Left renal pelvis (tissue), 4 donors: ENCODE data around the gene ST3GAL4. TPM values are rescaled to one million over a fixed set of nuclear protein-coding genes. Genes with fewer than 3 reads are reported as not detected.

Experiments
- DNase-seq, 4 donors: peaks; one replicate each; pipeline ENCODE4 v3.0.0-alpha.2; 2013; ENCODE audit warnings: low read depth in 4 of 4, low spot score in 3 of 4
- polyA plus RNA-seq, 4 donors: library from polyadenylated mRNA; unstranded; fragments of 120-200 nt; gene quantifications; one replicate each; pipeline ENCODE4 v1.2.1, GENCODE V29; 2013; ENCODE audit not compliant: insufficient read length in 4 of 4

ST3GAL4 gene
- polyA plus RNA-seq, 4 donors, result 17.0 to 33.6 (median 19.9) TPM

- no peak for DNase-seq
Observed at GRCh38 chr11:126438272-126438671, 82.8 kb downstream of the ST3GAL4 start.

DNA sequence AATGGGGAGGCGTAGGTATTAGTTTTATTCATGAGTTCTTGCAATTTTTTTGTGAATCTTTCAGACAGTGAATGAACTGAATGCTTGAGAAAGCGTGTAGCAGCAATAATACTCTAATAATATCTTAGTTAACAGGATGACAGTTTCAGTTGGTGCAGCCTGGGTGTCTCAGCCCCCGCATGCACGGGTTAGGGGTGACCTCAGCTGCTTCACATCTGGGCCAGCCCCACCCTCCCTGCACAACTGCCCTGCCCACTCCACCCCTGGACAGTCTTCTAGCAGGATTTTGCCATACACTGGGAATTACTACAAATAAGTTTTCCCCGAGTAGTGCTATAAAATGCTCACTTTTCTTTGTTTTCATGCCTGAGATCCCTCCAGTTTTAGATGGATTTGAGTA lies 83.2 kb downstream of the ST3GAL4 start:
- no peak for DNase-seq

- no peak for DNase-seq
Observed at GRCh38 chr11:126440276-126440675, 84.8 kb downstream of the ST3GAL4 start.

DNA sequence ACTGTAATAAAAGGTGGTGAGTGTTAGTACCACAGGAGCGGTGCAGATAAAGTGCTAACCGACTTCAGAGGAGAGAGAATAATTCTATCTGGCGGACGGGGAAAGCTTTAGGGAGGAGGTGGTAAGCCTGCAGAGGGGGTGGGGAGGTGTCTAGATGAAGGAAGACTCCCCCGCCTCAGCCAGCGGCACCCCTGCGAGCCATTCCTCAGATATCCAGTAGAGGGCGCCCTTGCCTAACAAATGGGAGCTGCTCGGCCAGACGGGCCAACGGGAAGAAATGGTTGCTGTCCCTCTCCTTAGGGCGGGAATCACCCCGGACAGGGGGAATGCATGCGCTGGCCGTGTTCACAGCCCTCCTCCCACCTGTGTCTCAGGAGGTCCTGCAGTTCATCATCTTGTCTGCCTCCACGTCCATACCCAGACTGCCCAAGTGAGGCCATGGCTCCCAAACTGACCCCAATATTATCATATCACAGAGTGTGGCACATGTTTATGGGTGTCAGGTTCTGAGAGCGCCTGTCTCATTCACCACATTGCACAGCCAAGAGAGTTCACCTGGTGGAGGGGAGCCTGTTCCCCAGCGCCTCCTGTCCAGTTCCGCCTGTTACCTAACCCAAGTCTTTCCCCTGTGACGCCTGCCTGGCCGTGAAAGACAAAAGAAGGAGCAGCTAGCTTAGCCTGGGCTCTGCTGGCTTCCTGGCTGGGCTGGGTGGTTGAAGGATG lies 85.5 kb downstream of the ST3GAL4 start:
- peak; percentile 69 to 82 (median 80) for DNase-seq

GRCh38 chr11:126443120-126443519 lies 87.6 kb downstream of the ST3GAL4 start:
- DNase-seq, result no peak

- DNase-seq, result no peak
Observed at GRCh38 chr11:126444072-126444471, 88.6 kb downstream of the ST3GAL4 start.

DNA sequence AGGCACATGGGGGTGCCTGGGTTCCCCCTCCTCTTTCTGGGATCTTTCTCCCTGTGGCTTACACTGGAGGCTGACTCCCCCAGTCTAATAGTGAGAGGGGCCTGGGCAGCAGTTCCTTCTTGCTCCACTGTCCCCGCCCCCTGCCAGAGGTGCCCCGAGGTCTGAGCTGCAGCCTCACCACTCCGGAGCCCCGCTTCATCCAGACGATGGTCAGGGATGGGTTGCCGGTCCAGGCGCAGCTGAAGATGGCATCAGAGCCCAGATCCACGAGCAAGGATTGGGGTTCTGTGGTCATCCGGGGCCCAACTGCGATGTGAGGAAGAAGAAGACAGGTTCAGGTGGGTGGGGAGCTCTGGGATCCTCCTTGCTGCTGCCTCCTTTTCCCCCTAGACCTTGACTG lies 91.1 kb downstream of the ST3GAL4 start:
- DNase-seq, result no peak

DNA sequence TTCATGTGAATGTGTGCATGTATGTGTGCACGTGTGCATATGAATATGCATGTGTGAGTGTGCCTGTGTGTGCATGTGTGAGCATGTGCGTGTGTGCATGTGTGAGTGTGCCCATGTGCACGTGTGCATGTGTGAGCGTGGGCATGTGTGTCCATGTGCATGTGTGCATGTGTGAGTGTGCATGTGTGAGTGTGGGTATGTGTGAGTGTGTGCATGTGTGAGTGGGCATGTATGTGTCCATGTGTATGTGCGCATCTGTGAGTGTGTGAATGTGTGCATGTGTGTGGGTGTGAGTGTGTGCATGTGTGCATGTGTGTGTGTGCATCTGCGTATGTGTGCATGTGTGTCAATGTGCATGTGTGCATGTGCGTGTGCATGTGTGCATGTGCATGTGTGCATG lies 94.7 kb downstream of the ST3GAL4 start:
- no peak for DNase-seq

GRCh38 chr11:126450806-126451205 lies 95.3 kb downstream of the ST3GAL4 start:
- DNase-seq, result no peak

GRCh38 chr11:126451211-126451802 lies 95.8 kb downstream of the ST3GAL4 start:
- DNase-seq, result no peak

- no peak for DNase-seq
Observed at GRCh38 chr11:126452241-126453101, 97.0 kb downstream of the ST3GAL4 start.

GRCh38 chr11:126456089-126456488 lies 100.6 kb downstream of the ST3GAL4 start:
- DNase-seq, result no peak

DNA sequence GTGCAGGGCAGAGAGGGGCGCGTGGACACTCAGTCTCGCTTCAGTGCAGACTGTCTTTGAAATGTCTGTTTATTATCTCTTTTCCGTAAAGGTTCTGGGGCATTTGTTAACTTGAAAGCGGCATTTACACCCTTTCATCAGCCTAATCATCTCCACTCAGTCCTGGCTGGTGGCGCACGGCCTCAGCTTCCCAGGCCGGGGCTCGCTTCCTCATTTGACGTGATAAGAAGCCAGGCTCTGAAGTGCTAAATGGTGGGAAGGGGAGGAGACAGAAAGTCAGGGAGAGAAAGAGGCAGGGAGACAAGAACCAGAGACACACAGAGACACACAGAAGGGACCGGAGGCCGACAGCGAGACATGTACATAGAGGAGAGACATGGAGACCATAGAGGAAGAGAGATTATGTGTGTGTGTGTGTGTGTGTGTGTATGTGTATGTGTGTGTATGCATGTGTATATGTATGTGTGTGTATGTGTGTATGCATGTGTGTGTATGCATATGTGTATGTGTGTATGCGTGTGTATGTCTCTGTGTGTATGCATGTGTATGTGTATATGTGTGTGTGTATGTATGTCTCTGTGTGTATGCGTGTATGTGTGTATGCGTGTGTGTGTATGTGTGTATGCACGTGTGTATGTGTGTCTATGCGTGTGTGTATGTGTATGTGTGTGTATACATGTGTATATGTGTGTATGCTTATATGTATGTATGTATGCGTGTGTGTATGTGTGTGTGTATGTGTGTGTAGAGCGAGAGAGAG lies 101.5 kb downstream of the ST3GAL4 start:
- DNase-seq, result no peak

DNA sequence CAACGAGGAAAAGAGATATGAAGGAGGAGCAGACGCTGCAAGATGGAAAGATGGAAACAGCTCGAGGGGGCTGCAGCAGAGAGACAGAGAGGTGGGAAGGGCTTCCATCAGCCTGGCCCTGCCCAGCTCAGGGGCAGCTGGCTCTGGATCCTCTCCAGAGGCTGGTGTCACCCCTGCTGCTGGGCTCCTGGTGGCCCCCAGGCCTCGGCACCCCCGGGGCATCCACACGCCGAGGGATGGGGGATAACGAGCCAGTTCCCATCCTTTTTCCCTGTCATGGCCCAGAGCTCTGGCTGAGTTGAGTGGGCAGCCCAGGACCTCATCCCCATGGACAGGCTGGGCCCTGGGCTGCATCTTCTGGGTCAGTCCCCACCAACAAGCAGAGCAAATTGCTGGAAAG lies 102.3 kb downstream of the ST3GAL4 start:
- DNase-seq, result no peak

DNA sequence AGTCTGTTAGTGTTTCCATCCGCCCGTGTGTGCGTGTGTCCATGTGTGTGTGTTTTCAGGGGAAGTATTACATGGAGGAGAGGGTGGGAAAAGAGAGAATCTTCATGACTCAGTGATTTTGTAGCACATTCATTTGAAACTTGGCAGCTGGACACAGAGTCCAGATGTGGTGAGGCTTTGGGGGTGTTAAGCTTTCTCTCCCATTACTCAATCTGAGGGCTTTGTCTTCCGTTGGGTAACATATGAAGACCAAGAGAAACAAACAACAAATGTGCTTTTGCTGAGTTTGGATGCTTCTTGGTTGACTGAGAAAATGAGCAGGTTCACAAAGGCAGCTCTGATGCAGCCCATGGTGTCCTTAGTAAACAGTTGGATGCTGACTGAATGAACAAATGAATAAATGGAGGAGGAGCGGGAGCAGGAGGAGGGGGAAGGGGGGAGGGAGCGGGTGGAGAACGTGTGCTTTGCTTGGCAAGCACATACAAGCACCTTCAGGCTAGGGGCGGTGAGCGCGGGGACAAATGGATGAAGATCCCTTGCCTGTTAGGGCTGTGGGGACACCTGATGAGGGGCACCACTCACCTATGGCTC lies 104.3 kb downstream of the ST3GAL4 start:
- DNase-seq, result no peak

- DNase-seq, result no peak
Observed at GRCh38 chr11:126460417-126461095, 105.1 kb downstream of the ST3GAL4 start.

DNA sequence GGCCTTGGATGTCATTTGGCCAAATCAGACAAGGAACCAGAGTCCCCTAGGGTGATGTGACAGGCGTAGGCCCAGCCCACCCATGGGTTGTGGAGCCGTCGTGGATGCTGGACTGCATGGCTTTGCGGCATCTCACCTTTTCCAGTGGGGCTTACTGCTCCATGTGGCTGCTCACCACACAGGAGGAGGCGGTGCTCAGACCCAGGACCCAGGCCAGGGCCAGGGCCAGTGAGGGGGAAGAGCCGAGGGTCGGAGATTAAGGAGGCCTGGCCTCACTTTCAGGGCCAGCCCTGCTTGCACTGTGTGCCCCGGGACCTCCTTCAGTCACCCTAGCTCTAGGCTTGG lies 105.6 kb downstream of the ST3GAL4 start:
- DNase-seq, result no peak

- DNase-seq, result no peak
Observed at GRCh38 chr11:126461996-126462395, 106.5 kb downstream of the ST3GAL4 start.

DNA sequence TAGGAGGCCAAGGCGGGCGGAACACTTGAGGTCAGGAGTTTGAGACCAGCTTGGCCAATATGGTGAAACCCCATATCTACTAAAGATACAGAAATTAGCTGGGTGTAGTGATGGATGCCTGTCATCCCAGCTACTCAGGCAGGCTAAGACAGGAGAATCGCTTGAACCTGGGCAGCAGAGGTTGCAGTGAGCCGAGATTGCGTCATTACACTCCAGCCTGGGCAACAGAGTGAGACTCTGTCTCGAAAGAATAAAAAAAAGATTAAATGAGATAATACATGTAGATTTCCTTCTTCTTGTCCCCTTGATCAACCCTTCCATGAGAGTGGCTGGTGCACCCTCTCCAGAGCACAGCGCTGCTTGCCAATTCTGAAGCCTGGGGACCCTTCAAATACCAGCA lies 106.9 kb downstream of the ST3GAL4 start:
- no peak for DNase-seq
